ENCODE data around the gene CLDN25.

DNA sequence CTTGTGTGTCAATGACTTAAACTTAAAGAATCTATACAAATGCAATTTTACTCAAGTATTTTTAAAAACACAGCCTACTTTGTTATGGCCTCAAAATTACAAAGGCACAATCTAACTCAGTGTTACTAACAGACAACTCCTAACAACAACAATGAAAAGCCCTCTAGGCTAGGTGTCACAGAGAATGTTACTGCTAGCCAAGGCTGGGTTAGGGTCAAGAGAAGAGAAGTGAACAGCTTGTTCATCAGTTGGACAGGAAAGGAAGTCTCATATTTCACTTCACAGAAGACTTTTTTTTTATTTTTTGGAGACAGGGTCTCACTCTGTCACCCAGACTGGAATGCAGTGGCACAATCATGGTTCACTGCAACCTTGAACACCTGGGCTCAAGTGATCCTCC lies 26.0 kb downstream of the CLDN25 start:
- TF ChIP-seq, protein P1, sequence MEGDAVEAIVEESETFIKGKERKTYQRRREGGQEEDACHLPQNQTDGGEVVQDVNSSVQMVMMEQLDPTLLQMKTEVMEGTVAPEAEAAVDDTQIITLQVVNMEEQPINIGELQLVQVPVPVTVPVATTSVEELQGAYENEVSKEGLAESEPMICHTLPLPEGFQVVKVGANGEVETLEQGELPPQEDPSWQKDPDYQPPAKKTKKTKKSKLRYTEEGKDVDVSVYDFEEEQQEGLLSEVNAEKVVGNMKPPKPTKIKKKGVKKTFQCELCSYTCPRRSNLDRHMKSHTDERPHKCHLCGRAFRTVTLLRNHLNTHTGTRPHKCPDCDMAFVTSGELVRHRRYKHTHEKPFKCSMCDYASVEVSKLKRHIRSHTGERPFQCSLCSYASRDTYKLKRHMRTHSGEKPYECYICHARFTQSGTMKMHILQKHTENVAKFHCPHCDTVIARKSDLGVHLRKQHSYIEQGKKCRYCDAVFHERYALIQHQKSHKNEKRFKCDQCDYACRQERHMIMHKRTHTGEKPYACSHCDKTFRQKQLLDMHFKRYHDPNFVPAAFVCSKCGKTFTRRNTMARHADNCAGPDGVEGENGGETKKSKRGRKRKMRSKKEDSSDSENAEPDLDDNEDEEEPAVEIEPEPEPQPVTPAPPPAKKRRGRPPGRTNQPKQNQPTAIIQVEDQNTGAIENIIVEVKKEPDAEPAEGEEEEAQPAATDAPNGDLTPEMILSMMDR (IDR thresholded peaks at IDR 0.05), result no peak
- no peak for TF ChIP-seq POLR2A (IDR thresholded peaks at IDR 0.05)
